Measurements from ENCODE around the gene DENND6B.

- TF ChIP-seq, protein P1, sequence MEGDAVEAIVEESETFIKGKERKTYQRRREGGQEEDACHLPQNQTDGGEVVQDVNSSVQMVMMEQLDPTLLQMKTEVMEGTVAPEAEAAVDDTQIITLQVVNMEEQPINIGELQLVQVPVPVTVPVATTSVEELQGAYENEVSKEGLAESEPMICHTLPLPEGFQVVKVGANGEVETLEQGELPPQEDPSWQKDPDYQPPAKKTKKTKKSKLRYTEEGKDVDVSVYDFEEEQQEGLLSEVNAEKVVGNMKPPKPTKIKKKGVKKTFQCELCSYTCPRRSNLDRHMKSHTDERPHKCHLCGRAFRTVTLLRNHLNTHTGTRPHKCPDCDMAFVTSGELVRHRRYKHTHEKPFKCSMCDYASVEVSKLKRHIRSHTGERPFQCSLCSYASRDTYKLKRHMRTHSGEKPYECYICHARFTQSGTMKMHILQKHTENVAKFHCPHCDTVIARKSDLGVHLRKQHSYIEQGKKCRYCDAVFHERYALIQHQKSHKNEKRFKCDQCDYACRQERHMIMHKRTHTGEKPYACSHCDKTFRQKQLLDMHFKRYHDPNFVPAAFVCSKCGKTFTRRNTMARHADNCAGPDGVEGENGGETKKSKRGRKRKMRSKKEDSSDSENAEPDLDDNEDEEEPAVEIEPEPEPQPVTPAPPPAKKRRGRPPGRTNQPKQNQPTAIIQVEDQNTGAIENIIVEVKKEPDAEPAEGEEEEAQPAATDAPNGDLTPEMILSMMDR (IDR thresholded peaks at IDR 0.05) = no peak
- TF ChIP-seq EP300 (IDR thresholded peaks at IDR 0.05) = no peak
Measured at GRCh38 chr22:50347157-50347556, 20.3 kb upstream of the DENND6B start.
